GM18502 (cell line): ENCODE results near the gene MRM3.
"Not testable (repeated sequence)": the region's sequence is repeated elsewhere in the genome, so short reads cannot be mapped to it uniquely, and the experiment has no call there.

Source experiments
- ATAC-seq: cut with Tn5 transposase; IDR thresholded peaks from one replicate; pipeline ENCODE4 v1.9.1; 2021; ENCODE audit warnings: mild to moderate bottlenecking; ENCODE audit not compliant: unreplicated experiment, poor library complexity

Gene MRM3

DNA sequence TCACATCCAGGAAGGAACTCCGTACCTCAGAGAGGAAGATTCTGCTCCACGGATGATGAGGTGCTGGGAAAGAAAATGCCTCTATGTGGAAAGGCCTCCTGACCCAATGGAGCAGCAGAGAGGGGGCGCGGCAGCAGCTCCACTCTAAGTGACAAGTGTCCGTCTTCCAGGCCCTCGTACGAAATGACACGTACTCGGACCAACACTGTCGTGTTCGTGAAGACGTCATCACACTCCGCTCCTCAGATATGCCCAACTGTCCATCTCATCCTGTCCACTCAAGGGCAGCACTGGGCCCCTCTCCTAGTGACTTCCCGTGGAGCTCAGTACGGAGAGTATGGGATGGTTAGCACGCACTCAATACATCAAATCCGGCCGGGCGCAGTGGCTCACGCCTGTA, 32.2 kb downstream of the MRM3 start:
- ATAC-seq: no peak

DNA sequence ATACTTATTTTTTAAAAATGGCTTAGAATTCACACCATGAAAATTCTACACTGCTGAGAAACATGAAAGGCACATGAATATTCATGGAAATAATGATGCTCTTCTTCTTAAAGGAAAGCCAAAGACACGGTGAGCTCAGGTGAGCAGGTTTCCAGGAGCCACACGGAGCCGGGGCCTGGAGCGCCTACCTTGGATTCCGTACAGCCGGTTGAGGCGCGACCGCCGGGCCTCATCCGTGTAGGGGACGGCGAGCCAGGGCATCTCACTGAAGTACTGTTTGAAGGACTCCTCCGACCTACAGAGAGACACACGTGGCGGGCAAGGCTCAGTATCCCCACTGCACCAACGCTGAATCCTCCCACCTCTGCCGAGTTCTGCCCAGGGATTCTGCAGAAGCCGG, 37.1 kb downstream of the MRM3 start:
- ATAC-seq: no peak

DNA sequence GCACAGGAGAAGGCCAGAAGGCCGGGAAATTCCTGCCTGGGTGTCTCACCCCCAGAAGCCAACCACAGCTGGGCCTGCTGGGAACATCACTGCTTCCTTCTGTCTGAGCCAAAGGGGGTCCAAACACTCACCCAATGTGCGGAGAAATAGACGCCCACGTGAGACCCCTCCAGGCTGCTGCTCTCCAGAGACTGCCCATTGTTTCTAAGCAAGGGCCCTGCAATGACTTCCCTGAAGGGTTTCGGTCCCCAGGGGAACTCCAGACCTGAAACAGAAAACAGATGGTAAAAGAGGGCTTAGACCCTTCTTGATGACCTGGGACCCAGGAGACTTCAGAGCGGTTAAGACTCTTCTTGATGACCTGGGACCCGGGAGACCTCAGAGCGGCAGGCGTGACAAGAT, 41.3 kb downstream of the MRM3 start:
- ATAC-seq: no peak

DNA sequence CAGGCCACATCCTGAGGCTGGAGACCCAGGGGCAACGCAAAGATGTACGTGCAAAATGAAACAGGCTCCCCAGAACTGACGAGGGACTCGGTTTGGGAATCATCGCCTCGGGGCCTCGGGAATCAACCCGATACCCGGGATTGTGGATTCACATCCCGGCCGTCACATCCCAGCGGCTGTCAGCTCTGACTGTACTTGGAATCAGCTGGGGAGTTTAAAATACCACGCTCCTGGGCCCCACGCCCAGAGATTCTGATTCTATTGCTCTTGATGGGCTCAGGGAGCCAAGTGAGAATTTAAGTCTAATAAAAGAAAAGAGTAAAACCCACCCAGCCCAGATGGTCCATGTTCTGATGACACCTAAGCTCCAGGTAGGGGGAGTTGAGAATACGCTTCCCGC, 42.2 kb downstream of the MRM3 start:
- no peak for ATAC-seq

DNA sequence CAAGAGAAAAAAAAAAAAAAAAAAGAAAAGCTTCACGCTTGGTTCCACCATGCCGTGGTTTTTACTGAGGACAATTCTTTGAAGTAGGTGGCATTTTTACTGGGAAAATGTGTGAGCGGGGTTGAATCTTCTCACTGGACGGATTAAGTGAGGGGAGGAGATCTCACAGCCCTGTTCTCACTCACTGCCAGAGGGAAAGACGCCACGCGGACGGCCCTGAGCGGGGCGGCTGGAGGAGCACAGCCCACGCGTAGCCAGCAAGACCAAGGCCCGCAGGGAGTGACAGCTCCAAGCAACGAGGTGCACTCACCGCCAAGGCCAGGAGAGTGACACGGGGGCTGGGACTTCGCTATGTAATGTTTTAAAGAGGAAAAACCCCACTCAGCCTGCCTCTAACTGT, 43.1 kb downstream of the MRM3 start:
- no peak for ATAC-seq

DNA sequence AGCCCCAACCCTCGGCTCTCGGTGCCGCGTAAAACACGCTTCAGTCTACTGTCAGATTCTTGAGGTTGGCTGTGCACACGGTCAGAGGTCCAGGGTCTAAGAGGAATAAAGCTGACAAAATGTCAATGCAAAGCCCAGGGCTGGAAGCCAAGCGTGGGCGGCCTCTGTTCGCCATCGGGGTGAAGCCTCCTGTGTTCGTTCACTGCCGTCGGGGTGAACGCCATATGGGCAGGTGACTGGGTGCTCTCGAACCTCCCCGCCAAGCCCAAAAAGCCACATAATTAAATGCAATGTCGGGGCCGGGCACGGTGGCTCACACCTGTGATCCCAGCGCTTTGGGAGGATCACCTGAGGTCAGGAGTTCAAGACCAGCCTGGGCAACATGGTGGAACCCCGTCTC, 44.6 kb downstream of the MRM3 start:
- ATAC-seq: no peak

DNA sequence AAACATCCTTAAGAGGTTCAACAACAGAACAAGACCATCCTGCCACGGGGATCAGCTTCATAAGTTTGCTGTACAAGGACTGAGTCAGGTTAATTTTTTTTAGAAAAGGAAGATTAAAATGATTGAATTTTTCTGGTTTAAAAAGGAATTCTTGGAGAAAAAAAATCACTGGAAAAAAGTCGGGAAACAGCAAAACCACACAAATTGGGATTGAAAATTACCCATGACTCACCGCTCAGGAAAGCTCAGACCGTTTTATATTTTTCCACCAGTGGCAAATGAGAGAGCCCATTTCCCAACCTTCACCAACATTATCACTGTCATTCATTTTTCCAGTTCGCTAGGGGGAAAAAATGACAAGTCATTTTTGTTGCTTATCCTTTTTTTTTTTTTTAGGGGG, 46.6 kb downstream of the MRM3 start:
- no peak for ATAC-seq

DNA sequence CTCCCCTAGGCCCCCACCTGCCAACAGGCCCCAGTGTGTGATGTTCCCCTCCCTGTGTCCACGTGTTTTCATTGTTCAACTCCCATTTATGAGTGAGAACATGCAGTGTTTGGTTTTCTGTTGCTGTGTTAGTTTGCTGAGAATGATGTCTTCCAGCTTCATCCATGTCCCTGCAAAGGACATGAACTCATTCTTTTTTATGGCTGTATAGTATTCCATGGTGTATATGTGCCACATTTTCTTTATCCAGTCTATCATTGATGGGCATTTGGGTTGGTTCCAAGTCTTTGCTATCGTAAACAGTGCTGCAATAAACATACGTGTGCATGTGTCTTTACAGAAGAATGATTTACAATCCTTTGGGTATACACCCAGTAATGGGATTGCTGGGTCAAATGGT, 47.5 kb downstream of the MRM3 start:
- not testable (repeated sequence) for ATAC-seq

DNA sequence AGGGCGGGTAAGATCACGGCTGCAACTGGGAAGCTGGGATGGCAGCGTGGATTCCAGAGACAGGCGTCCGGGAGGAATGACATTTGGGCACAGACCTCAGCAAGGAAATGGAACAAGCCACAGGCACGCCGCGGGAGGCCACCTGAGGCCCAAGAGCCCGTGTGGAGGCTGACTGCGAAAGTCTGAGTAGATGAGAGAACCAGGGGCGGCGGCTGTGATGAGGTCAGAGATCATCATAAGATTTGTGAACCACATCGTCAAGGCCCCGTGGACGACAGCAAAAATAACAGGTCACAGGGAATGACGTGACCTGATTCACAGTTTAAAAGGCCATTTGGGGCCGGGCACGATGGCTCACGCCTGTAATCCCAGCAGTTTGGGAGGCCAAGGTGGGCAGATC, 48.2 kb downstream of the MRM3 start:
- no peak for ATAC-seq

DNA sequence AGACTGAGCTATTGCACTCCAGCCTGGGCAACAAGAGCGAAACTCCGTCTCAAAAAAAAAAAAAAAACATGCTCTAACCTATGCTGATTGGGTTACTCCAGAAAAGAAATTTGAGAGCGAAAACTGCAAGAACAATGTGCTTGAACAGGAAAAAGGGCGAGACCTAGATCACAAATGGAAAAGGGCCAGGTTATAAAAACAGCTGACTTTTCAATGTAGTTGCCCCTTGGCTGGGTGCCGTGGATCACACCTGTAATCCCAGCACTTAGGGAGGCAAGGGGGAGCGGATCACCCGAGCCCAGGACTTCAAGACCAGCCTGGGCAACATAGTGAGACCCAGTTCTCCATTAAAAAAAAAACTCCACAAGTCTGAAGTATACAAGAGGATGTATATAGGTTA, 48.8 kb downstream of the MRM3 start:
- ATAC-seq: no peak

DNA sequence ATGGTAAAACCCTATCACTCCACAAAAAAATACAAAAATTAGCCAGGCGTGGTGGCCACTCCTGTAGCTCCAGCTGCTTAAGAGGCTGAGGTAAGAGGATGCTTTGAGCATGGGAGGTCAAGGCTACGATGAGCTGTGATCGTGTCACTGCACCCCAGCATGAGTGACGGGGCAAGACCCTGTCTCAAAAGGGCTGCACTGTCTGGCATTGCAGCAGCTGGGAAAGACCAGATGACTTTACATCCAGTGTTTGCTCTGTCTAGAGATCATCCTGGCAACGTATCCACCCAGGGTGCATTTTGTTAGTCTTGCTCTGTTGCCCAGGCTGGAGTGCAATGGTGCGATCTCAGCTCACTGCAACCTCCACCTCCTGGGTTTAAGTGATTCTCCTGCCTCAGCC, 52.0 kb downstream of the MRM3 start:
- no peak for ATAC-seq

DNA sequence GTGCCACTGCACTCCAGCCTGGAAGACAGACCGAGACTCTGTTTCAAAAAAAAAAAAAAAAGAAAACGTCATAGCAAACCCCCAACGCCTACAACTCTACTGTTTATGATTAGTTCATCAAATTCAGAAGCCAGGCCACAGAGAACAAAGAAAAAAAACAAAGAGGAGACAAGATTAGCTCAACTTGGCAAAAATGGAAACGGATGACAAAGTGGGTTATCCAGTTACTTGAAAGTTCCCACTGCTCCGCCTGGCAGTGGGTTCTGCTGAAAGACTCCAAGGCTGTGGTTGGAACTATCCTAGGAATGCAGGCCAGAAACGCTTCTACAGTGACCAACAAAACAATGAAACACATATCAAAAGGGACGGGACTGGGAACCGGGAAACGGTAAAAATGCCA, 53.1 kb downstream of the MRM3 start:
- ATAC-seq: no peak

DNA sequence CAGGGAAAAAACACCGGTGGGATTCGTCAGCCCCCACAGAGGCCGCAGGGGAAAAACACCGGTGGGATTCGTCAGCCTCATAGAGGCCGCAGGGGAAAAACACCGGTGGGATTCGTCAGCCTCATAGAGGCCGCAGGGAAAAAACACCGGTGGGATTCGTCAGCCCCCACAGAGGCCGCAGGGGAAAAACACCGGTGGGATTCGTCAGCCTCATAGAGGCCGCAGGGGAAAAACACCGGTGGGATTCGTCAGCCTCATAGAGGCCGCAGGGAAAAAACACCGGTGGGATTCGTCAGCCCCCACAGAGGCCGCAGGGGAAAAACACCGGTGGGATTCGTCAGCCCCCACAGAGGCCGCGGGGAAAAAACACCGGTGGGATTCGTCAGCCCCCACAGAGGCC, 53.6 kb downstream of the MRM3 start:
- ATAC-seq: not testable (repeated sequence)

DNA sequence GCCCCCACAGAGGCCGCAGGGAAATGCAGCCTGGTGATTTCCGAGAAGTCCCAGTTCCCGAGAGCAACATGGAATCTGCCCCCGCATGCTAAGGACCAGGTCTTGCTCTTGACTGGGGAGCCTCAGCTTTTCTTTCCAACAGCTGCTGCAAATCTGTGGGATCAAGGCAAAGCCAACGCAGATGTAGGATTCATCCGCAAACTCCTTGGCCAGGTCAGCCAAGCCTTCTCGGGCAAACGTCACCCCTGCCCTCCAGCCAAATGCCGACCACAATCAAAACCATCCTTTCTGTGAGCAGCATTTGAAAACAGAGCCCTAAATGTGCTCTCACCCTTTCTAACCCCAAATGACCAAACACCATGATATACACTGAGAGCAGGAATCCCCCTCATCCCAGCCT, 54.0 kb downstream of the MRM3 start:
- ATAC-seq: no peak

DNA sequence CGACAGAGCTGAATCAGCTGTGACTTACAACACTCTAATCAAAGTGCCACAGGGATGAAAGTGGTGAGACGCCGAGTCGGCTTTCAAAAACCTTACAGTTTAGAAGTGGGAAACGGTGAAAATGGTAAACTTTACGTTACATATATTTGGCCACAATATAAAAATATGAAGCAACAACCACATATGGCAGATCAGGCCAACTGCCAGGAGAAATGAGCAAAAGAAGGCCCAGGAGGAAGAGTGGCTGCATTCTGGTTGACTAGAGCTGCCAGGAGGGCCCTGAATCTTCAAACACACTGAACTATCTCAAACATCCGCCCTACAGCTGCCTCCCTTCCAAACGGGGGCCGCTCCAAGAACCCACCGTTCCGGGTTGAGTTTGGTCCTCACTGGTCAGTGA, 56.3 kb downstream of the MRM3 start:
- no peak for ATAC-seq

DNA sequence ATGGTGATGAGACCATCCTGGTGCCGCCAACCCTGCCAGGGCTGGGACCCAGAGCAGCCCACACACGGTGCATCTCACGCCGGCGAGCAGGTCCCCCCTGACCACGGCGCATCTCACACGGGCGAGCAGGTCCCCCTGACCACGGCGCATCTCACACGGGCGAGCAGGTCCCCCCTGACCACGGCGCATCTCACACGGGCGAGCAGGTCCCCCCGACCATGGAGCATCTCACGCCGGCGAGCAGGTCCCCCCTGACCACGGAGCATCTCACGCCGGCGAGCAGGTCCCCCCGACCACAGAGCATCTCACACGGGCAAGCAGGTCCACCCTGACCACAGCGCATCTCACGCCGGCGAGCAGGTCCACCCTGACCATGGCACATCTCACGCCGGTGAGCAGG, 59.2 kb downstream of the MRM3 start:
- no peak for ATAC-seq
